HEK293T (cell line): ENCODE results near the gene SFN.
A peak's percentile ranks its signal among the peaks of the same experiment; 100 is the strongest.

Experiments used
- CTCF ChIA-PET: fragments of 350-600 bp; formaldehyde crosslinking; extraction: SDS; loops from one replicate; lab custom pipeline; 2021; ENCODE audit warnings: antibody characterized with exemption, inconsistent platforms; lab: Yijun Ruan, JAX
- POLR2A ChIA-PET: fragments of 350-600 bp; formaldehyde crosslinking; extraction: SDS; loops from one replicate; lab custom pipeline; 2020; ENCODE audit warnings: antibody characterized with exemption, inconsistent platforms; lab: Yijun Ruan, JAX
- DNase-seq: peaks from one replicate; pipeline ENCODE4 v3.0.0; 2012; ENCODE audit warnings: mixed read lengths; ENCODE audit errors: extremely low spot score
- ARNT ChIP-seq: fragments of 450-650 bp; IDR thresholded peaks from 2 replicates; pipeline ENCODE4 v1.6.1; 2017; ENCODE audit warnings: mild to moderate bottlenecking
- BHLHE40 ChIP-seq: fragments of 450-650 bp; IDR thresholded peaks from 2 replicates; pipeline ENCODE4 v1.6.1; 2016; ENCODE audit warnings: mild to moderate bottlenecking, moderate library complexity, borderline replicate concordance
- CTBP1 ChIP-seq: fragments of 450-650 bp; IDR thresholded peaks from 2 replicates; pipeline ENCODE4 v1.6.1; 2016; ENCODE audit warnings: borderline replicate concordance
- ELF4 ChIP-seq: fragments of 450-650 bp; IDR thresholded peaks from 2 replicates; pipeline ENCODE4 v1.6.1; 2017; ENCODE audit warnings: antibody characterized with exemption
- FOXA1 ChIP-seq: fragments of 450-650 bp; IDR thresholded peaks from 2 replicates; pipeline ENCODE4 v1.6.1; 2016; ENCODE audit warnings: mild to moderate bottlenecking
- FOXK2 ChIP-seq: fragments of 450-650 bp; IDR thresholded peaks from 2 replicates; pipeline ENCODE4 v1.6.1; 2016; ENCODE audit warnings: mild to moderate bottlenecking
- FOXM1 ChIP-seq: fragments of 450-650 bp; IDR thresholded peaks from 2 replicates; pipeline ENCODE4 v1.6.1; 2017; ENCODE audit warnings: mild to moderate bottlenecking, borderline replicate concordance
- HDGF ChIP-seq: fragments of 450-650 bp; IDR thresholded peaks from 2 replicates; pipeline ENCODE4 v1.6.1; 2017; ENCODE audit warnings: antibody characterized with exemption, borderline replicate concordance
- L3MBTL2 ChIP-seq: fragments of 450-650 bp; conservative IDR thresholded peaks from 2 replicates; pipeline ENCODE4 v1.6.1; 2016; ENCODE audit warnings: mild to moderate bottlenecking
- LEF1 ChIP-seq: fragments of 450-650 bp; IDR thresholded peaks from 2 replicates; pipeline ENCODE4 v1.6.1; 2017; ENCODE audit warnings: mild to moderate bottlenecking, borderline replicate concordance
- NFRKB ChIP-seq: fragments of 450-650 bp; IDR thresholded peaks from 2 replicates; pipeline ENCODE4 v1.6.1; 2016; ENCODE audit warnings: mild to moderate bottlenecking, moderate library complexity
- SP1 ChIP-seq: fragments of 450-650 bp; IDR thresholded peaks from 2 replicates; pipeline ENCODE4 v1.6.1; 2017
- SUZ12 ChIP-seq: fragments of 450-650 bp; IDR thresholded peaks from 2 replicates; pipeline ENCODE4 v1.6.1; 2016; ENCODE audit warnings: mild to moderate bottlenecking
- TARDBP ChIP-seq: fragments of 450-650 bp; IDR thresholded peaks from 2 replicates; pipeline ENCODE4 v1.6.1; 2016
- ZNF384 ChIP-seq: fragments of 450-650 bp; IDR thresholded peaks from 2 replicates; pipeline ENCODE4 v1.6.1; 2016
- TF ChIP-seq, protein P1 (sequence below): fragments of 450-650 bp; IDR thresholded peaks from 2 replicates; pipeline ENCODE4 v1.6.1; 2016

Gene SFN

GRCh38 chr1:26888231-26888630, 25.3 kb downstream of the SFN start:
- no peak for TF ChIP-seq CTBP1
- no peak for TF ChIP-seq NFRKB
- TF ChIP-seq SUZ12: no peak
- no peak for TF ChIP-seq BHLHE40
- TF ChIP-seq FOXM1: no peak
- TF ChIP-seq TARDBP: no peak
- no peak for TF ChIP-seq ELF4
- TF ChIP-seq FOXK2: no peak
- TF ChIP-seq LEF1: no peak
- TF ChIP-seq, protein P1, sequence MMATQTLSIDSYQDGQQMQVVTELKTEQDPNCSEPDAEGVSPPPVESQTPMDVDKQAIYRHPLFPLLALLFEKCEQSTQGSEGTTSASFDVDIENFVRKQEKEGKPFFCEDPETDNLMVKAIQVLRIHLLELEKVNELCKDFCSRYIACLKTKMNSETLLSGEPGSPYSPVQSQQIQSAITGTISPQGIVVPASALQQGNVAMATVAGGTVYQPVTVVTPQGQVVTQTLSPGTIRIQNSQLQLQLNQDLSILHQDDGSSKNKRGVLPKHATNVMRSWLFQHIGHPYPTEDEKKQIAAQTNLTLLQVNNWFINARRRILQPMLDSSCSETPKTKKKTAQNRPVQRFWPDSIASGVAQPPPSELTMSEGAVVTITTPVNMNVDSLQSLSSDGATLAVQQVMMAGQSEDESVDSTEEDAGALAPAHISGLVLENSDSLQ: no peak
- no peak for TF ChIP-seq HDGF
- TF ChIP-seq SP1: no peak
- no peak for TF ChIP-seq L3MBTL2
- no peak for TF ChIP-seq FOXA1
- no peak for TF ChIP-seq ARNT
- TF ChIP-seq ZNF384: no peak
- DNase-seq: no peak
- ChIA-PET POLR2A (interaction anchor here (1.1 to 6.0 kb wide), 2 partner anchors 11 to 23 kb away, joined by 6 to 64 read pairs; partner anchors contain the start of gene GPATCH3), CTCF (no interaction called here)

DNA sequence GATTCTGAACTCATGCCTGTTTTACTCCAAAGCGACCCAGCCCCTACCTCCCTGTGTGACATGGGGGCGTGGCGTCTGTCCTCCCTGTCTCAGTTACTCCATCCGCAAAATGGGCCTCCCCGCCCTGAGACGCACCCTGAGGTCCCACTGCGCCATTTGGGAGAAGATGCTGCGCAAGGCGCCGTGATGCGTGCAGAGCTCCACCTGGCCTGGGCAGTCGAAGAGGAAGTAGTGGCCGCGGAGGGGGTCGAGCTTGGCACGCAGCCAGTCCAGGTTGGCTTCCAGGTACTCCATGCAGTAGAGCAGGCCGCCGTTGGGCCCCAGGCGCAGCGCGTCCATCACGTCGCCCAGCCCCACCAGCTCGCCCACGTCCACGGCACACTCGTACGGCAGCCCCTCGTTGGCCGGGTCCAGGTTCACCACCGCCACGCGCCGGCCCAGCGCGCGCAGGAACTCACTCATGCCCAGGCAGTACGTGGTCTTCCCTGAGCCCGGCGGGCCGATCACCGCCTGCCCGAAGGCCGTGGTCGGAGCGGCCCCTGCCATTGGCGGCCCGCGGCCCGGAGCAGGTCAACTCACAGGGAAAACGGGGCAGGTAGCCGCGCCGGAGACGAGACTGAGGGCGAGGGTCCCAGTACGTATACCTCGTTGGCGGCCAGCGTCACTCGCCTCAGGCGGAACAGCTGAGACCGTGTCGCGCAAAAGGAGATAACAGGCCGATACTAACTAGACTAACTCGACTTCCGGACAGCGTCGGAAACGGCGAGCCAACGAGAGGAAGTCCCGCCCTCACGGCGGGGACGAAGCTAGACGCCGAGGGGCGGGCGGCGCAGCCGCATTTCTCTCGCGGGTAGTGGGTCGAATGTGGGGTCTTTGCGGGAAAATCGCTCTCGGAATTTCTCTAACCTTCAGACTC, 26.9 kb downstream of the SFN start, which contains the start of gene GPN2:
Gene GPN2 (minus strand): TSS at position 733 of the 916 bp plus-strand sequence. CDS start 187 bp downstream, at position 546.
- CTCF ChIA-PET: no interaction called here

GRCh38 chr1:26890467-26890796, 27.5 kb downstream of the SFN start:
- TF ChIP-seq ELF4 (no peak), SP1 (no peak), FOXA1 (no peak), TARDBP (no peak), LEF1 (no peak), FOXK2 (no peak), BHLHE40 (no peak), SUZ12 (no peak), L3MBTL2 (no peak), ARNT (no peak), CTBP1 (no peak), FOXM1 (no peak)
- TF ChIP-seq, protein P1: no peak
- POLR2A ChIA-PET: interaction anchor here (0.6 to 6.0 kb wide), 30 partner anchors 9 to 759 kb away, joined by 3 to 64 read pairs (median 4); partner anchors contain the start of genes GPATCH3, NR0B2, PIGV and SLC9A1
- CTCF ChIA-PET: no interaction called here
- no peak for DNase-seq

More for the DNA sequence above, 26.9 kb downstream of the SFN start, which contains the start of gene GPN2:
- TF ChIP-seq BHLHE40: no peak
- TF ChIP-seq L3MBTL2: peak; percentile 41
- no peak for TF ChIP-seq LEF1
- no peak for TF ChIP-seq FOXA1
- POLR2A ChIA-PET: interaction anchor here (0.6 to 6.0 kb wide), 29 partner anchors 9 to 760 kb away, joined by 3 to 64 read pairs (median 4); partner anchors contain the start of genes GPATCH3, NR0B2 and PIGV
- peak; percentile 88 for DNase-seq

DNA sequence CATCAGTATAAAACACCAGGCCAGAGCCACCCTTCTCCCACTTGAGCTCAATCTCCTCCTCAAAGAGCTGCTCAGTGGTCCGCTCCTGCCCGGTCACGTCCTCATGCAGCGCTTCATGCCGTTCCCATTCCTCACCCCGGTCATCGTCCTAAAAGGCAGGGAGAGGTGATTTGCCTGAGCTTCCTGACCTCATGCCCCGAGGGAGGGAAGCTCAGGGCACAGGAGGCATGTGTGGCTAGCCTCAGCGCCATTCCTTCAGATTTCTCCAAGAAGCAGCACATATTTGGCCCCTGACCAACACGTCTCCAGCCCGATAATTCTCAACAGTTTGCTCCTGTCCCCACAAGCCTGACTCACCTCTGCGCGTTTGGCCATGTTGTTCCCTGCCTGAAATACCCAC, 31.3 kb downstream of the SFN start:
- DNase-seq: no peak
- TF ChIP-seq FOXK2: no peak
- no peak for TF ChIP-seq SUZ12
- TF ChIP-seq SP1: no peak
- no peak for TF ChIP-seq CTBP1
- TF ChIP-seq LEF1: no peak
- no peak for TF ChIP-seq NFRKB
- no peak for TF ChIP-seq FOXM1
- TF ChIP-seq ELF4: no peak
- no peak for TF ChIP-seq FOXA1
- TF ChIP-seq, protein P1: no peak
- no peak for TF ChIP-seq L3MBTL2
- TF ChIP-seq ARNT: no peak
- TF ChIP-seq BHLHE40: no peak
- no peak for TF ChIP-seq TARDBP
- no peak for TF ChIP-seq ZNF384
- no peak for TF ChIP-seq HDGF
- POLR2A ChIA-PET: no interaction called here
- CTCF ChIA-PET: no interaction called here

DNA sequence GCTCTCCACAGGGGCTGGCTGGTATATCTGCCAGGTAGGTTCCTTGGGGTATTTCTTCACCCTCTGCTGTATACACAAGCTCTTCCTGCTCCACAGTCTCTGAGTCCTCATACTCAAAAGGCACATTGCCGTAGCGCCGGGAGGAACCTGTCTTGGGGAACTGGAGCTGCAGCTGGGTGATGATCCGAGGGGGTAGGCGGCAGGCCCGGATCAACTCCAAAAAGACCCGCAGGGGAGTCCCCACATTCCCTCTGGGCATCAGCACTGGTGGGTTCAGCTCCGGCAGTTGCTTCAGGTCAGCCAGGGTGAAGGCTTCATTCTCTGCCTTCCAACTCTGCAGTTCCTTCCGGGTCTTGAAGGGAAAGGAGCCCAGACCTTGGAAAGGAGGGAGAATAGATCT, 34.4 kb downstream of the SFN start:
- ChIA-PET CTCF (no interaction called here), POLR2A (interaction anchor here (1.4 to 4.1 kb wide), 2 partner anchors 17 to 32 kb away, joined by 3 to 31 read pairs; partner anchors contain the start of gene NR0B2)
- DNase-seq: no peak
- no peak for TF ChIP-seq FOXK2
- TF ChIP-seq FOXA1: no peak
- no peak for TF ChIP-seq NFRKB
